Measurements from ENCODE around the gene LRRC75A.

Gene LRRC75A

DNA sequence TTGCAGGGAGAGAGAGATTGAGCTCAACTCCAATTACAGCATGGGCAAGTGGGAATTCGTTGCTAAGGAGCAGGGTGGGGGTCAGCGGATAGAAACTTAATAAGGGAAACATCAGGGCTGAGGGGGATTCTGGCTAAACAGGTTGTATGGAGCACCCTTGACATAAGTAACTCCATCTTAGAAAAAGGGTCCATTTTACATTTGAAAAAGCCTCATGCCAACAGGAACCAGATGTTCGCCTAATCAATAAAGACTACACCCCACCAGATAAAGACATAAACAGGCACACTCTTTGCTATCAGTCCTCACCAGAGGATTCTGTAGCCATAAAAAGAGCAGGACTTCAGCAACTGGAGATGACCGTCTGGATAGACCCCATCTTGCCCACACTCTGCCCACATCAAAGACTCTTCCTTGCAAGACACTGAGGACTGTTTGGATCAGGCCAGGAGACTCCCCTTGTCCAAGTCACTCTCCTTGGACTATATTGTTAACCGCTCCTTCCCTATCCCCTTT is 1.6 kb upstream of the LRRC75A start:
- DNase-seq (ENCODE audit: low spot score) = no peak

DNA sequence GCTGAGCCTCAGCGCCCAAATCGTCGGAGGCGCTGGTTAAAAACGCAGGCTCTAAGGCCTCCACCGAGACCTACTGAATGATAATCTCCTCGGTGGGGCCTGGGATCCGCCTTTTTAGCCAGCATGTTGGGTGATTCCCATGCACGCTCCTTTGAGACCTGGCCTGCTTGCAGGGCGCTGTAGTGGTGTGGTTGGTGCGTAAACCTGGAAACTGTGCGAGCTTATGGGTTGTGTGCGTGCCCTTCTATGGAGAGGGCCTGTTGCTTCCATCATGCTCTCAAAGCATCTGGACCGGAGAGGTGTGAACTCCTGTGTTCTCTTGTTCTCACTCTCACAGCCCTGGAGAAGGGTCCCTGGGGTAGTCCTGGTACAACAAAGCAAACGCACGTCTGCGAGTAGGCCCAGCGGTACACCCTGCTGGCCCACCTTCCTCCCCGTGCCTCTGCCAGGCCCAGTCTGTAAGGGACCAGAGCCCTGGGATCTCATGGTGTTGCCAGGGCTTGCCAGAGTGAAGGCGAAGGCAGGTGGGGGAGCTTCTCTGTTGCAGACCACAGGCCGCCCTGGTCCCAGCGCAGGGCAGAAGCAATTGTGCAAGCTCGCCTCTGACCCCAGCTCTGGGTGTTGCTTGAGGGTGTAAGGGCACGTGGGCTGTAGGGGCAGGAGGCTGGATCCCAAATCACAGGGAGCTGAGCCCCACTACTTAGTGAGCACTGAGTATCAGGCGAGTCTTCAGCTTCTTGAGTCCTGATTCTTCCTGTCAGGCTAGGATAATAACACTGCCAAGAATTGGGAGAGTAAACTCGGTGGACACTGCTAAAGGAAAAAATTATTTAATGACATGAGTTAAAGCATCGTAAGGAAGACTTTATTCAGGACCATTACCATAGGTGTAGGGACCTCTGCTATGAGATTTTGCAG is 879 bp upstream of the LRRC75A start:
- DNase-seq (ENCODE audit: low spot score) = no peak

DNA sequence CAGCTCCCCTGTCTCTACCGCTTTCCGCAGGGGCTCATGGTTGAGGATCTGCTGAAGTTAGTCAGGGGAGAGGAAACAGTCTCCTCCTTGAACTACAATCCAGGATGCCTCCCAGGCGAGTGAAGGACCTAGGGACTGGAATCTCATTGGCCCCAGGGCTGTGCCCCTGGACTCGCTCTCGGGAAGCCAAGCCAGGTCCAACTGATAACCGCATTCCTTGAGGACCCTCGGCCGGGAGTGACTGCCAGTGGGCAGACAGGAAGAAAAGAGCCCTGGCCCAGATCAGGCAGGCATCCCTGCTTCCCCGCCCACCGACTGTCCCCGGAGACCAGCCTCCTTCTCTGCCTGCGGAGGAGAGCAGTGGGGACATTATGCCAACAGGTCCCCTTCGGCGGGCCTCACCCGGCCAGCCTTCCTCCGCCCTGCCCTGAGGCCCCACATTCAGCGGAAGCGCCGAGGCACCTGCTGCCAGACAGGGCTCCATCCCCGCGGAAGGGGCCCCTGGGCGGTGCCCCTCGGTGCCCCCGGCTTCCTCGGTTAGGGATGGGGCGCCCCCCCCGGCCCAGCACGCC is 776 bp downstream of the LRRC75A start:
- DNase-seq (ENCODE audit: low spot score) = no peak

DNA sequence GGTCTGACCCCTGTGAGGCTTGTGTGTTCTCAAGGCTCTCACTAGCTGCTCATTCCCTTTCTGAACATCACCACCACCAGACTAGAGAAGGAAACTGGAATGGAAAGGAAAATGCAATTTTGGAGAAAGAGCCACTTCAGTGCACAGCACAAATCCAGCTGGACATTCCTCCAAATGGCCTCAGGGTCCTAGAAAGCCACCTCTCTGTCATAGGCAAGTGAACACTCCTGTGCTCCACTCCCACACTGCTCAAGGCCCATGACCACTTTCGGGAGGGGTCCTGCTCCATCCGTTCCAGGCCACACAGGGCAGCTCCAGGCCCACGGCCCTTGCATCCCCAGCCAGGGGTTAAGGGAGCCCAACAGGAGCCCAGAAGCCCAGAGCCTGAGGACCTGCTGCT is 2.6 kb downstream of the LRRC75A start:
- no peak for DNase-seq (ENCODE audit: low spot score)

DNA sequence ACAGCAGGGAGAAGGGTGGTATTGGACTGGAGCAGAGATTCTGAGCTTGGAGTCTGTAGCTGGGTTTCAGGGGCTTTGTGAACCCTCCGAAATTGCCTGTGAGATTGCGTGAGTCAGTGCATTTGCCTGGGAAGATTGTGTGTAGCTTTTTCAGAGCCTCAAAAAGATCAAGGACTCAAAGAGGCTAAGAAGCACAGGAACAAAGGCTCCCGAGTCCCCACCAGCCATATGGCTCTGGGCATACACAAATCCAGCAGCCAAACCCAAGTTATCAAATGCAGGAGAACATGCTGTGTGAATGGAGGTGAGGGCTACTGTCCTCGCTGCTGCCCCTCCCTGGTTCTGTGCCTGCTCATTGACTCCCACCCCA is 3.0 kb downstream of the LRRC75A start:
- DNase-seq (ENCODE audit: low spot score) = no peak

DNA sequence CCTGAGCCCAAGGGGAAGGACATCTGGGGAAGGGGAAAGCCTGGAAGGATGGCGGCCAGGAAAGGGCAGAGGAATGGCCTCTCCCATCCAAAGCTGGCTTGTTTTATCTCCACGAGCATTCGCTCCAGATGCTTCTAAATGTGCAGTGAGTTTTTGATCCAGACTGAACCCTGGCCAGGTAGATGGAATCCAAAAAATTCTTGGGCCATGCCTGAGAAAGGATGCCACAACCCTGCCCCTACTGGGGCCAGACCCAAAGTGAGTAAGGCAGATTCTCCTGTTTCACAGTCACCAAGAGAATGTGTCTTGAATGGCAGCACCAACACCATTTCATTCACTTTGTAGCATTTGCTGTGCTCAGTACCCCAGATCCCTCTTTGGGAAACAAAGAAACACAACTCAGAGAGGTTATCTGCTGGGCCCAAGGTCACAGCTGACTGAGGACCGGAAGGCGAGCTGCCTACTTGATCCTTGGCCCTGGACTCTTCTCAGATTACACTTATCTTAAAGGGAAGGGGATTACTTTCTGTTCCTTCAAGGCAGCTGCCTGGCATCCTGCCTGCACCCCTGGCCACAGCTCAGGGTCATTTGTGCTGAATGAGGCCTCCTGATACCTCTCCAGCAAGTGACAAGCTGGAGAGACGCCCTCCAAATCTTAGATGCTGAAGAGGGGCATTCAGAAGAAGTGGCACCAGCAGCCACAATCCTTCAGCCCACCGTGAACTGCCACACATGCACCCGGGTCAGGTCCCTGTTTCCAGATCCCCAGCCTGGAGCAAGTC is 3.6 kb downstream of the LRRC75A start:
- DNase-seq (ENCODE audit: low spot score) = no peak

DNA sequence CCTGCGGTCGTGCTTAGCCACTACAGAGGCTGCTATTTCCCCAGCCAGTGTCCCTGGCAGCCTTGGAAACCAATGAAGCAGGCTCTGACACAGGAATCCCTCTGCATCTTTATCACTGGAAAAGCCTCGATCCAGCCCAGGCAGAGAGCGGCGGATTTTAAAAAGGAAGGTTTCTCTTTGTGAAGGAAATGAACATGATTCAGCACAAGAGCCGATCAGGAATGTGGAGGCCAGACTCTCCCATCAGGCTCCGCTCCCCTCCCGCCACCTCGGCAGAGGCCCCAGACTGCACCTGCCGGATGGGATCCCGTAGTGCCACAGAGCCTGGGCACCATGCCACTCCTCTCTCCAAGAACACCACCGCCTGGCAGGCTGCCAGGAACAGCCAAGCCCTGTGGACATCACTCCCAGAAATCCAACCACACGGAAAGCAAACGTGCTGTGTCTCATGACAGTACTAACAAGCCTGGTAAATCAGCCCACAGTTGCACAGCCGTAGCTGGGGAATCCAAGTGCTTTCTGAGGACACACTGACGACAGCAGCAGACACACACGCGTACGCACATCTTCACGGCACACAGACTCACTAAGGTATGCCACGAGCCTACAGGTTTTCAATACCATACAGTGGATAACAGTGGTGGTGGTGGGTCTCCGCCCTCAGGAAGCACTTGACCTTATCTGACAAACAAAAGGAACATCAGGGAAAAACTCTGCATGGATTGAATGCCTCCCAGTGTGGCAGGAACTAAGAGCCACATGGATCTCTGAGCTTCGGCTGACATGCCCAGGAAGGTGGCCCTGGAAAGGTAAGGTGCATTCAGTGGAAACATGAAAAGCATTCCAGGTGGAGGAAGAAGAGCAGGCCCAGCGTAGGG is 5.4 kb downstream of the LRRC75A start:
- DNase-seq (ENCODE audit: low spot score) = no peak

DNA sequence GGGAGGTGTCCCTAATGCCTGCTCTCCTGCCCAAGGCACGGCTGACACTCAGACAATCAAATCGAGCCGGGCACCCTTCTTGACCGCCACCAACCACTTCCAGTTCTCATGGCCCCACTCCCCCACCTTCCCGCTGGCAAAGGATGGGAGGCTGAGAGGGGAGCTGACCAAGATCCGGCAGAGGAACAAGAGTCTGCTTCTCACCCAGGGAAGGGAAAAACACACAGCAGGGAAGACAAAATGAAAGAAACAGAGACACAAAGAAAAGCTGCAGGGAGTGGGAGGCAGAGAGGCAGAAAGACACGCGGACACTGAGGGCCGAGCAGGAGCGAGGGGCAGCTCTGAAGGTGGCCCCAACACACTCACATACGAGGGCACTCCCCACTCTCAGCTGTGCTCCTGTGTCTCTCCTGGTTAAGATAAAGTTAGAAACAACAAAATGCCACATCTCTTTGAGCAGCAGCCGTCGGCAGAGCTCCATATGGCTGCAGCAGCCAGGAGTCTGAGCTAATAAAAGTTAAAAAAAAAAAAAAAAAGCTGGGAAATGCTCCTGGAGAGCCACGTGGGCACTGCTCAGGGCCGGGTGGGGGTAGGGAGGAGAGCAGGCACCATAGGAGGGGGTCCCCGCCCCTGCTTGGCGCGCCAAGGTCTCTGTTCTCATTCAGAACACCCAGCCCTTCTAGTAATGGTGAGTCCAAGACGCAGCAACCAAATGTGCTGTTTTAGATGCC is 7.4 kb downstream of the LRRC75A start:
- DNase-seq (ENCODE audit: low spot score) = no peak

DNA sequence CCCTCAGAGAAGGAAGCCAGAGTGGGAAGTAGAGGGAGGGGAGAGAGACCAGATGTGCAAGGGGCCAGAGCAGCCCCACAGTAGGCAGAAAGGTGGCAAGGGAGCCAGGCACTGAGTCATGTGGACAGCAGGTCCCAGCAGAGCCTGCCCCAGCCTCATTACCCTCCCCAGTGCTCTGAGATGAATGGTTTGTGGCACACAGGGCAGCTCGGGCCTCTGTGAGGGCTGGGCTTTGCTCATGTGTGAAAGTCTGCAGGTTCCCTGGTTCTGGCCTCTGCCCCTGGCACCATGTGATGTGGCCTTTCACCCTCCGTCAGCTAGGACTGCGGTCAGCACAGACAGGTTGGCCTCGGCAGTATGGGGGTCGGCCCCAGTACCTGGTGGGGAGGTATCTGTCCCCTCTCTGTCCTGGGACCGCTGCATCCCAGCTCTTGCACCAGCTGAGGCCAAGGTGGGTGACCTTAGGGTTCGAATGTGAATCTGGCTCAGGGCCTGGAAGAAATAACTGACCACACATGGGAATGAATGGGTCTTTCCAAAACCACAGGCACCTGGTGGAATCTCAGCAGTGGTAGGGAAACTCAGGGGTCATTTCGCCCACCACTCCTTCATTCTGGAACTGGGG is 8.9 kb downstream of the LRRC75A start:
- DNase-seq (ENCODE audit: low spot score) = no peak

DNA sequence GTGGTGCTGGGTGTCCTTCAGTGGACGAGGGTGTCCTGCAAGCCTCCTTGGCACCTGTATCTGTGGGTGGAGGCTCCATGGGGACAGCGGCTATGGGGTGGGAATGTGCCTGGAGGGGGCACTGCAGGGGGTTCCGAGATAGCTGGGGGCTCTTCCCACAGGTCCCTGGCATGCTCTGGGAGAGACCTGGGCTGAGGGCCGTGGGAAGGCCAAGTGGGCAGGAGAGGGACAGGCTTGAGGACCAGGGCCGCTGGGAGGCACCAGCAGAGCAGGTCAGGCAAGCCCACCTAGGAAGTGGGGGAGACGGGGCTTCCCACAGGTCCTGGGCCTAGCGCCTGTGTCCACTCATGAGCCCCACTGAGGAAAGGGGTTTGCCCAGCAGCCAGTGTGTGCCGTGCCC is 9.7 kb downstream of the LRRC75A start:
- no peak for DNase-seq (ENCODE audit: low spot score)

DNA sequence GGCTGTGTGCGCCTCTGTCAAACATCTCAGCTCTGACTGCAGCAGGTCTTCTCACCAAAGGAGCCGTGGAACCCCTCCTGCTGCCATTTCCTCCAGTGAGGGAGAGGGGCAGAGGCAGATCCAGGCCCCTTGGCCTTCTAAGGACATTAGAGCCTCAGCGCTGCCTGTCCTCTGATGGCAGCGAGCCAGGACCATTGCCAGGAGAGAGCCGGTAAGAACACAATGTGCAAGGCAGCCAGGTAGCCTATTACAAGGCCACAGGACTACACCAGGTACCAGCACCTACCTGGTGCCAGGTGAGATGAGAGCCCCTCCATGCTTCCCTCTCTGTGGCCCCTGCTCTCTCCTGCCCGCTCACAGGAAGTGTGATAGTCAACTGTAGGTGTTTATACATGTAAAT is 11.0 kb downstream of the LRRC75A start:
- no peak for DNase-seq (ENCODE audit: low spot score)

DNA sequence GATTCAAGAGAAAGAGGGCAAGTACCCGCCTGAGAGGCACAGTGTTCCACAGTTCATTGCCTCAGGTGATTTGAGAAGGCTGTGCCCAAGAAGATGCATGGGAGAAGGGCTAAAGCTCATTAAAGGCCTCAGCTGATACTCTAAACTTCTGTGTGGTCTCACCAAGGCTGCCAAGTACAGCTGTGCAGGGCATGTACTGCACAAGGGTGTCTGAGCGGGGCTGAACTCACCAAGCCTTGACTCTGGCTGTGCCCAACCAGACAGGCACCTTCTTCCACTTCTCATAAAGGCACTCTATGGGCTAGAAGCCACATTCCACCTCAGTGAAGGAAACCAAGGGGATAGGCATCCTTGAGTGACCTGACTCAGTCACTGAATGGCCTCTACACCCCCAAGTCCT is 12.7 kb downstream of the LRRC75A start:
- no peak for DNase-seq (ENCODE audit: low spot score)

DNA sequence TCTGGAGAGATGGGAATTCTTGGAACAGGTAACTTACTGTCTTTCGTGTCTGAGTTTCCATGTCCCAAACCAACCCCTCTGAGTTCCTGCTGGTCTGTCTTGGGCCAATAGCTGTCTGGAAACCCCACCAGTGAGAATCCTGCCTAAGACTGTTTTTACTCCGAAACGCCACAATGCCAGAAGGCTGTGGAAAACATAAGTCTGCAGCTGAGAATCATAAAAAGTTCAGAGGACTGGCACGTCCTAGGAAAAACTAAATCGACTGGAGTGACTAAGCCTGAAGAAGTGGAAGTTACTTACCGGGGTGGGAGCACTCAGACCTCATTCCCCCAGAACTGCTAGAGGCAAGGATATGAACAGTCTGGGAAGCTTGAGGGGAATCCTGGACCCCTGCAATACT is 13.3 kb downstream of the LRRC75A start:
- DNase-seq (ENCODE audit: low spot score) = no peak

DNA sequence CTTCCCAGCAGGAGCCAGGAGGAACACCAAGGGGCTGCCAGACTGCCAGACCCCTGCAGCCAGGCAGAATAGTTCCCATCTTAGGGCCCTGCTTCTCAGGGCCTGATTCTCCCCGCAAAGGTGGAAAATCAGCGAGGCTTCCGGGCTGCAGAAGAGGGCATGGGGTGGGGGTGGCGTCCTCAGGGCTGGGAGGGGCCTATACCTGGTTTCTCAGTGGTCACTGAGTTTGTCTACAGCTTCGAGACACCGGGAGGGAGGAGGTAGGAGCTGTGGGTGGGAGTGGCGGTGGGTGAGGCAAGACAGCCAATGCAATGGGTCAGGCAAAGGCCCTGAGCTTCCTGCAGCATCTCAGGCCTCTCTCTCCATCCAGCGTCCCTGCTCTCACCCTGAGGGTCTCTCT is 14.3 kb downstream of the LRRC75A start:
- DNase-seq (ENCODE audit: low spot score) = no peak

DNA sequence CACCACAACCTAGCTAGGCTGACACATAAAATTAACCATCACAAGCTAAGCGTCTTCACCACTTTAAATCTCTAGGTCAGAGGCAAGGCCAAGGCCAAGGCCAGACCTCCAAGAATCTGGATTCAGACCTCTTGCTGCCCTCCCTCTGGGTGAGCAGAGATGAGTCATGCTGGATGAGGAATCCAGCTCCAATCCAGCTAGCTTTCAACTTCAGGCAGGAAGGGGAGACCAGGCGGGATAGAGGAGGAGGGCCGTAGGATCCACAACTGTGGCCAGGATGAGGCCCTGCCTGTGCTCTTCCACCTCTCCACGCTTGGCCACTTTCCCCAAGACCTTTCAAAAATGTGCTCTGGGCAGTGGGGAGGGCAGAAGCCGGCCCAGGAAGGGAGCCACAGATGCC is 14.7 kb downstream of the LRRC75A start:
- no peak for DNase-seq (ENCODE audit: low spot score)

DNA sequence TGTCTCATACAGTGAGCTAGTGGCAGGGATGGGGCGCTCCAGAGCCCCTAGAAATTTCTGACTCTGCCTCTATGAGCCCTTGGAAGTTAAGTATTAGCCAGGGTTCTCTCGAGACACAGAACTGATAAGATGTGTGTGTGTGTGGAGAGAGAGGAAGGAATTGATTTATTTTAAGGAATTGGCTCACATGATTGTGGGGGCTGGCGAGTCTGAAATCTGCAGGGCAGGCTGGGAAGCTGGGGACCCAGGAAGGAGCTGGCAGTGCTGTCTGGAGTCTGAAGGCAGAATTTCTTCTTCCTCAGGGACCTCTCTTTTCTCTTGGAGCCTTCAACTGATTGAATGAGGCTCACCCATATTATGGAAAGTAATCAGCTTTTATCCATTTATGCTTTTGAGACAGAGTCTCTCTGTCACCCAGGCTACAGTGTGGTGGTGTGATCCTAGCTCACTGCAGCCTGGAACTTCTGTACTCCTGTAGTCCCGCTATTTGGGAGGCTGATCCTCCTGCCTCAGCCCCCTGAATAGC is 16.8 kb downstream of the LRRC75A start:
- no peak for DNase-seq (ENCODE audit: low spot score)

DNA sequence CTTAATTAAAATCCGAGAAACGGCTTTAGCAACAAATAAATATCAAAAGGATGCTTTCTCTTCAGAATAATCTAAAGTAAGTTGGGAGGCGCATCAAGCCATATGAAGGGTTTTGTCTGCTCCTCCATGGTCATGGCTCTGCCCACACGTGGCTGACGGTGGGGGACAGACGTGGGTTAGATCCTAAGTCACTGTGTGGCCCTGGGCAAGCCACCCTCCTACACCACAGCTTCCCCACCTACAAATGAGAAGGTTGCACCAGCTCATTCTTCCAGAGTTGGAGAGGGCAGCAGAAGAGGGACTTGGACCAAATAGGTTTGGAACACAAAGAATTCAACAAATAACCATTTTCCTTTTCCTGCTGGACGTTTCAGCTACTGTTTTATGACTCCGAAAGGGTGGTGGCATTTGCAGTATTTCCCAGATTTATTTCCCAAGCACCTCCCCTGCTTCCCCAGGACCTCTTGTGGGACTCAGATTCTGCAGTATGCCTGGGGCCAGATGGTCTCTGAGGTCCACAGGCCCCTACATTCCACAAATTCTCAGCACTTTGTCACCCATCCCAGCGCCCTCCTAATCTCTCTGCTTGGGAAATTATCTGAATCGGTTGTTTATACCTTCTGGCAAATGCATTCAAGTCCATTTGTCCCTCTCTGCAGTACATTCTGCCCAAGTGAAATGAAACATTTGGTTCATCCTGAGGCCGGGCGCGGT is 17.8 kb downstream of the LRRC75A start:
- DNase-seq (ENCODE audit: low spot score) = no peak

DNA sequence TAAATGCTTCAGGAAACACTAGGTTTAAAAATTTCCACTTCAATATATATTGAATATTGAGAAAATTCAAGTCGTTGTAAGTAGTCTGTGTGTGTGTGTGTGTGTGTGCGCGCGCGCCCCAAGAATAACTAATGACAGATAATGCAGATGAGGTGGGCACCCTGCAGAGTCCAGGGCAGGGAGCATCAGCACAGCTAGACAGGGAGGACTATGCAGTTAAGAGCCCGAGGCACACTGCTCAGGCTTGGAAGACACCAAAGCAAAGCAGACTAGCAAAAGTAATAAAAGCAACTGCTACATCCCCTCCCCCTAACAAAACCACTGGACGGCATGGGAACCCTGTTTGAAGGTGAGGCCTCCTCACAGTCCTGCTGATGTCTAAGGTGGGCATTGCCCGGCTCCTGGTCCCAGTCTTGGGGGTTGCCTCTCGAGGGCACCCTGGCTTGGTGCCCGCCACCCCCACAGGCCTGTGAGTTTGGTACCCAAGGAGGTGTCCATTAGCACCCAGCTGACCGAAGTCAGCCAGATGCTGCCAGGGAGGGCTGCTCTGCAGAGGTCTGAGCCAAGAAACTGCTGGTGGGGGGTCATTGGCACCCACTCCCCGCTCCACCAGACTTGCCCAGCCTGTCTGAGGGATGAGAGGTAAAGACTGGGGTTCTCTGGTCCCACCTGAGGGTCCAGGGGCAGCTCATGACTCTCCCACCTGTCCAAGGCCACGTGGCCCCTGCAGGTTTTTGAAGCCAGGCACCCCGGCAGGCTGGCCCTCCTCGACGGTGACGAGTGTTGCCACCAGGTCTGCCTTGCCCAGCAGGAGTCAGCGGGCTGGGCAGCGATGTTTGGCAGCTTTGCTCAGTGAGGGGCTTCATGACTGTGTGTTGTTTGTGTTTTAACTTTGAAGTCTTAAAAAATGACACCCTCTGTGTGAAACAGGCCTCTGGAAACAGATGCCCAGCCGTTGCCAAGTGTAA is 18.7 kb downstream of the LRRC75A start:
- DNase-seq (ENCODE audit: low spot score) = no peak

DNA sequence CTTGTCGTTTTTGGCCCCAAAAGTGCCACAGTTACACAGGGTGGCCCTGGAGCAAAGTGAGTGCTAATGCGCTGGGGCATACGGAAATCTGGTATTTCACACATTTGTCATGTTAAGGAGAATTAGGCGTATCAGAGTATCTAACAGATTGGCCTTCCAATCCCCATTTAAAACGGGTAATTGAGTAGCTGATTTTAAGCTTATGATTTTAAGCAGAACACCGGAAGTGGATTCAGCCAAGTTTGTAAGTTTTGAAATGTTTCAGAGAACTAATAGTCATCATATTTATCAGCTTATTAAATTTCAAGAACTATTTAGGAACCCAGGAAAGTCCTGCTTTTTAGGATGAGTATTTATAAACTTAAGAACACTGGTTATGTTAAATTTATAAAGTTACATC is 19.5 kb downstream of the LRRC75A start:
- no peak for DNase-seq (ENCODE audit: low spot score)
